HepG2 (cell line): ENCODE data around the gene BLVRA. TPM values are rescaled to one million over a fixed set of nuclear protein-coding genes. Genes with fewer than 3 reads are reported as not detected.

Source experiments
- ATAC-seq: fragments of 200-7000 bp; cut with Tn5 transposase; 3 replicates; pipeline ENCODE4 v1.9.1; 2020; ENCODE audit warnings: mild to moderate bottlenecking, moderate library complexity
- BruUV-seq: library from RNA; stranded (reverse); fragments of 400-500 nt; replicated peaks from 2 replicates; lab custom pipeline; 2021; lab: Mats Ljungman, UMichigan
- CTCF ChIA-PET: fragments of 300-600 bp; formaldehyde crosslinking; extraction: SDS; loops from one replicate; lab custom pipeline; 2021; ENCODE audit warnings: low total read pairs, inconsistent platforms, low intra/inter-chr PET ratio; lab: Yijun Ruan, JAX
- POLR2A ChIA-PET: fragments of 350-600 bp; sonication (Branson Sonifier 250); formaldehyde crosslinking; loops from one replicate; lab custom pipeline; 2020; ENCODE audit warnings: antibody characterized with exemption, inconsistent platforms; lab: Yijun Ruan, JAX
- DNase-seq: peaks from one replicate; pipeline ENCODE4 v3.0.0-alpha.2; 2015; ENCODE audit warnings: low spot score
- FAIRE-seq: peaks from 3 replicates; lab custom pipeline; 2011; peaks lifted over from hg19 to GRCh38; lab: Jason Lieb, UNC
- H2AFZ ChIP-seq: one replicate; pipeline ENCODE4 v1.6.1; 2011; ENCODE audit warnings: low read length, inconsistent platforms
- H3K27ac ChIP-seq: fragments of 300-600 bp; 3 replicates; pipeline ENCODE4 v1.8.0; 2011; ENCODE audit warnings: mixed run types, mild to moderate bottlenecking, mixed read lengths, low read length, inconsistent platforms; ENCODE audit not compliant: insufficient read depth; ENCODE audit errors: extremely low read length
- H3K27me3 ChIP-seq, 2 experiments: fragments of 200-600 bp in 1 of 2; 2 replicates in 1 of 2; 3 replicates in 1 of 2; pipeline versions ENCODE4 v1.6.0 to v1.8.0; 2011; ENCODE audit warnings: low read length in 2 of 2, mild to moderate bottlenecking in 2 of 2, moderate library complexity in 2 of 2, inconsistent platforms in 1 of 2; ENCODE audit not compliant: insufficient read depth in 2 of 2, control insufficient read depth in 1 of 2
- H3K36me3 ChIP-seq, 2 experiments: fragments of 200-600 bp in 1 of 2; replicated peaks in 1 of 2; 2 replicates in 1 of 2; 3 replicates in 1 of 2; pipeline versions ENCODE4 v1.5.1 to v1.8.0; 2011; ENCODE audit warnings: low read length in 2 of 2, inconsistent platforms in 1 of 2; ENCODE audit not compliant: insufficient read depth in 2 of 2, control insufficient read depth in 1 of 2
- H3K4me1 ChIP-seq: 2 replicates; pipeline ENCODE4 v1.5.1; 2012; ENCODE audit warnings: low read length, inconsistent platforms; ENCODE audit not compliant: insufficient read depth
- H3K4me2 ChIP-seq: 2 replicates; pipeline ENCODE4 v1.6.0; 2011; ENCODE audit warnings: low read depth, low read length, inconsistent platforms
- H3K4me3 ChIP-seq, 3 experiments: fragments of 200-600 bp in 1 of 3; sonication (generic), shearing (Covaris generic) in 1 of 3; replicated peaks in 1 of 3; 2 replicates each; pipeline ENCODE4 v1.5.1; 2011 to 2016; ENCODE audit warnings: low read length in 3 of 3, inconsistent platforms in 2 of 3, low read depth in 2 of 3, mild to moderate bottlenecking in 2 of 3, control low read depth in 1 of 3, mixed read lengths in 1 of 3; ENCODE audit not compliant: insufficient read depth in 1 of 3
- H3K79me2 ChIP-seq: one replicate; pipeline ENCODE4 v1.6.1; 2011; ENCODE audit warnings: low read length, inconsistent platforms; ENCODE audit not compliant: insufficient read depth
- H3K9ac ChIP-seq: 2 replicates; pipeline ENCODE4 v1.6.0; 2011; ENCODE audit warnings: mild to moderate bottlenecking, low read depth, low read length, inconsistent platforms; ENCODE audit not compliant: insufficient read depth
- H3K9me3 ChIP-seq: 2 replicates; pipeline ENCODE4 v1.5.1; 2012; ENCODE audit warnings: mild to moderate bottlenecking, low read length
- H4K20me1 ChIP-seq: 2 replicates; pipeline ENCODE4 v1.6.0; 2011; ENCODE audit warnings: inconsistent platforms, mild to moderate bottlenecking, low read length, moderate library complexity; ENCODE audit not compliant: insufficient read depth
- ATF7-NPFF ChIP-seq: sonication (generic); formaldehyde crosslinking; IDR thresholded peaks from 2 replicates; pipeline ENCODE4 v1.8.1; 2023; ENCODE audit warnings: mild to moderate bottlenecking, low read depth, missing genetic modification reagents, moderate library complexity
- ELF4 ChIP-seq: sonication (generic); formaldehyde crosslinking; IDR thresholded peaks from 2 replicates; pipeline ENCODE4 v1.5.0; 2020; ENCODE audit warnings: missing genetic modification reagents, mild to moderate bottlenecking, moderate library complexity, borderline replicate concordance
- NPAS2 ChIP-seq: sonication (generic); formaldehyde crosslinking; IDR thresholded peaks from 2 replicates; pipeline ENCODE4 v1.8.0; 2022; ENCODE audit warnings: mild to moderate bottlenecking, missing genetic modification reagents, borderline replicate concordance
- PPARG ChIP-seq: conservative IDR thresholded peaks from 2 replicates; pipeline ENCODE4 v1.6.1; 2016; ENCODE audit warnings: missing biosample characterization, missing genetic modification reagents
- PRMT3 ChIP-seq: sonication (generic); formaldehyde crosslinking; IDR thresholded peaks from 2 replicates; pipeline ENCODE4 v1.8.1; 2022; ENCODE audit warnings: low read depth, mild to moderate bottlenecking, moderate library complexity, missing genetic modification reagents, borderline replicate concordance
- SNRNP70 ChIP-seq: fragments of 200-400 bp; formaldehyde crosslinking; IDR thresholded peaks from 2 replicates; pipeline ENCODE4 v1.6.1; 2017; ENCODE audit warnings: mild to moderate bottlenecking, low read depth, low read length, moderate library complexity
- ZNF772 ChIP-seq: sonication (generic); formaldehyde crosslinking; IDR thresholded peaks from 2 replicates; pipeline ENCODE4 v1.5.0; 2020; ENCODE audit warnings: mild to moderate bottlenecking, missing genetic modification reagents
- ZNF878 ChIP-seq: sonication (generic); formaldehyde crosslinking; IDR thresholded peaks from 2 replicates; pipeline ENCODE4 v1.8.1; 2023; ENCODE audit warnings: mild to moderate bottlenecking, missing genetic modification reagents, moderate library complexity
- ZNF883 ChIP-seq: sonication (generic); formaldehyde crosslinking; IDR thresholded peaks from 2 replicates; pipeline ENCODE4 v1.5.1; 2020; ENCODE audit warnings: mild to moderate bottlenecking, missing genetic modification reagents; ENCODE audit errors: not compliant biosample characterization
- WGBS: methylation state at CpG from one replicate; pipeline ENCODE4 v1.1.6; 2017; ENCODE audit warnings: low lambda C conversion rate; 5-methylcytosine and 5-hydroxymethylcytosine counted together
- in situ Hi-C: cut with HindIII; loops from 2 replicates; pipeline ENCODE4 v1.10.0; 2017; ENCODE audit warnings: low pct_unique_long_range_greater_than_20kb; ENCODE audit not compliant: extremely low pct_ligation_motif_present
- intact Hi-C: fragments of 100-400 bp; cut with micrococcal nuclease; formaldehyde crosslinking; loops from one replicate; pipeline ENCODE4 v1.10.0; 2022; ENCODE audit not compliant: unreplicated experiment
- polyA plus RNA-seq, 8 experiments: library from polyadenylated mRNA; depleted of rRNA in 3 of 8; stranded (reverse) in 7 of 8; unstranded in 1 of 8; fragments of >200 nt; fragmentation: Illumina TruSeq in 4 of 8; extraction: Trizol in 4 of 8; gene quantifications; 2 replicates each; pipeline versions ENCODE4 v1.2.1 to v1.2.3, GENCODE V29; 2011 to 2016; ENCODE audit warnings: low read depth in 4 of 8, missing spikeins in 1 of 8, mixed read lengths in 1 of 8; ENCODE audit not compliant: insufficient read depth in 1 of 8
- total RNA-seq, 5 experiments: library from RNA; depleted of rRNA; stranded (reverse); fragments of >200 nt; fragmentation: Illumina TruSeq; extraction: Trizol; gene quantifications; 2 replicates each; pipeline ENCODE4 v1.2.3, GENCODE V29; 2016; ENCODE audit warnings: low read depth in 1 of 5
- TF ChIP-seq, protein P1 (sequence below): fragments of 450-650 bp; IDR thresholded peaks from 2 replicates; pipeline ENCODE4 v1.6.1; 2017
- TF ChIP-seq, protein P2 (sequence below): IDR thresholded peaks from 2 replicates; pipeline ENCODE4 v1.6.1; 2016

BLVRA gene
- total and polyA plus RNA-seq, 2 of the 13 experiments (the other 11 are each of a cell fraction or from before 2014, with no cell fraction given) = 39.2 to 64.2 TPM

DNA sequence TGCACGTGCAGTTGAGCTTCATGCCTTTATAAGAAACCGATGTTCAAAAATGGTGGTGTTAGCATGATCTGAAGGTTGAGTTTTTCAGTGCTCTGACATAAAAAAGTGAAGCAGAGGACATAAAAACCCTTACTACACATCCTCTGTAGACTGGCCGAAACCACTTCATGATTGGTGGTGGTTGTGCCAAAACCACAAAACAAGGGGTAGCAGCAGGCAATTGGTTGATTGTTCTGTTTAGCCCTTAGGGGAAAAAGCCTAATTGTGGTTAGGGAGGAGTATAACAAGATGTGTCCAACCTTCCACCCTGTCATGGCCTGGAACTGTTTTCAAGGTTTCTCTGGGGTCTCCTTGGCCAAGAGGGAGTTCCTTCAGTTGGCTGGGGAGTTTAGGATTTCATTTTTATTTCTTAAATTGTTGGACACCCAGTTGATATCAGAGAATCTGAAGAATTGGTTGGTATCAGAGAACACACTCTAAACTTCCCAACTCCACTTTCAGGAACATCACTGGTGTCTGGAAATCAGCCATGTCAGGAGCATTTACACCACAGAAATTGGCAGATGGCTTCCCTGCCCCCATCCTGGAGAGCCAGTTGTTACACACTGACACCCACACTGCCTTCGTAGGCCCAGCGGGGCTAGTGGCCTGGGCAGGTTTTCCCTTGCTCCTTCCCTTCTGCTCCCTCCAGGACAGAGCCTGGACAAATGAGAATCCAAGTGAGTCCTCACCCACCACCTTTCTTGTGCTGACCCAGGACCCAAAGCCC, 92.1 kb downstream of the BLVRA start (continued):
- TF ChIP-seq NPAS2 (CRISPR knock-in tag) (no peak), PRMT3 (CRISPR knock-in tag) (no peak), SNRNP70 (no peak), ATF7-NPFF (no peak), ZNF772 (CRISPR knock-in tag) (no peak), ZNF878 (no peak)
- TF ChIP-seq, protein P1, sequence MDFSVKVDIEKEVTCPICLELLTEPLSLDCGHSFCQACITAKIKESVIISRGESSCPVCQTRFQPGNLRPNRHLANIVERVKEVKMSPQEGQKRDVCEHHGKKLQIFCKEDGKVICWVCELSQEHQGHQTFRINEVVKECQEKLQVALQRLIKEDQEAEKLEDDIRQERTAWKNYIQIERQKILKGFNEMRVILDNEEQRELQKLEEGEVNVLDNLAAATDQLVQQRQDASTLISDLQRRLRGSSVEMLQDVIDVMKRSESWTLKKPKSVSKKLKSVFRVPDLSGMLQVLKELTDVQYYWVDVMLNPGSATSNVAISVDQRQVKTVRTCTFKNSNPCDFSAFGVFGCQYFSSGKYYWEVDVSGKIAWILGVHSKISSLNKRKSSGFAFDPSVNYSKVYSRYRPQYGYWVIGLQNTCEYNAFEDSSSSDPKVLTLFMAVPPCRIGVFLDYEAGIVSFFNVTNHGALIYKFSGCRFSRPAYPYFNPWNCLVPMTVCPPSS = no peak
- TF ChIP-seq, all 625 proteins: peak for 0

DNA sequence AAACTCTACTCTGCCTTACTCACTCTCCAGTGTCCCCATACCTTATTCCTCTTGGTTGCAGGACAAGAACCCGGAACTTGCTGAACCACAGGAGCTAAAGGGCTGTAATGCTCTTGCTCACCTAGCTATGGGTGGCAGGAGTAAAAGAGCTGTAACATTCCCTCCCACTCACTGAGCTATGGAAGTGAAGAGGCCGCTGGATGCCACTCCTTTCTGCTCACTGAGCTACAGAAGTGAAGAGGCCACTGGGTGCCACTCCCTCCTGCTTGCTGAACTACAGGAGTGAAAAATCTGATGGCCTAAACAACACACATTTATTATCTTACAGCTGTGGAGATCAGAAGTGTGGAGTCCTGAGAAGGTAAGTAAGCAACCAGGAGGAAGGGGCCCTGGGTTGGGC, 93.3 kb downstream of the BLVRA start:
- DNase-seq (no peak), ATAC-seq (peak; percentile 37; the same call in 2 of the 3 replicates), FAIRE-seq (no peak)
- in situ Hi-C loops = no loop called here
- CTCF ChIA-PET = no interaction called here
- H3K4me3 ChIP-seq = no peak overlapping the region
- POLR2A ChIA-PET = no interaction called here
- TF ChIP-seq PPARG (CRISPR knock-in tag) = no peak
- TF ChIP-seq ELF4 (CRISPR knock-in tag) = no peak
- TF ChIP-seq, protein P2, sequence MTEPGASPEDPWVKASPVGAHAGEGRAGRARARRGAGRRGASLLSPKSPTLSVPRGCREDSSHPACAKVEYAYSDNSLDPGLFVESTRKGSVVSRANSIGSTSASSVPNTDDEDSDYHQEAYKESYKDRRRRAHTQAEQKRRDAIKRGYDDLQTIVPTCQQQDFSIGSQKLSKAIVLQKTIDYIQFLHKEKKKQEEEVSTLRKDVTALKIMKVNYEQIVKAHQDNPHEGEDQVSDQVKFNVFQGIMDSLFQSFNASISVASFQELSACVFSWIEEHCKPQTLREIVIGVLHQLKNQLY = no peak
- no peak for TF ChIP-seq ZNF883 (CRISPR knock-in tag)
- H3K27ac ChIP-seq = no peak overlapping the region
- H3K36me3 ChIP-seq = no peaks in the 10 kb centered on the region; a peak in 1 of 5 replicates
- no peaks in the 10 kb centered on the region; a peak in 1 of 5 replicates for H3K27me3 ChIP-seq
- peaks cover 7% of the 10 kb centered on the region; the same call in 1 of the 2 replicates for H3K4me1 ChIP-seq
- H4K20me1 ChIP-seq = no peaks in the 10 kb centered on the region
- H3K9me3 ChIP-seq = no peaks in the 10 kb centered on the region
- no peak overlapping the region for H2AFZ ChIP-seq
- no peak overlapping the region for H3K9ac ChIP-seq
- no TSS peak for BruUV-seq
- H3K79me2 ChIP-seq = no peaks in the 10 kb centered on the region
- H3K4me2 ChIP-seq = no peak overlapping the region
- intact Hi-C loops = no loop called here
- 0% methylated on average over 2 of the region's 2 CpGs for WGBS
